ENCODE data around the gene AIP.
A peak's percentile ranks its signal among the peaks of the same experiment; 100 is the strongest.
"Not testable (repeated sequence)": the region's sequence is repeated elsewhere in the genome, so short reads cannot be mapped to it uniquely, and the experiment has no call there.

The AIP gene

DNA sequence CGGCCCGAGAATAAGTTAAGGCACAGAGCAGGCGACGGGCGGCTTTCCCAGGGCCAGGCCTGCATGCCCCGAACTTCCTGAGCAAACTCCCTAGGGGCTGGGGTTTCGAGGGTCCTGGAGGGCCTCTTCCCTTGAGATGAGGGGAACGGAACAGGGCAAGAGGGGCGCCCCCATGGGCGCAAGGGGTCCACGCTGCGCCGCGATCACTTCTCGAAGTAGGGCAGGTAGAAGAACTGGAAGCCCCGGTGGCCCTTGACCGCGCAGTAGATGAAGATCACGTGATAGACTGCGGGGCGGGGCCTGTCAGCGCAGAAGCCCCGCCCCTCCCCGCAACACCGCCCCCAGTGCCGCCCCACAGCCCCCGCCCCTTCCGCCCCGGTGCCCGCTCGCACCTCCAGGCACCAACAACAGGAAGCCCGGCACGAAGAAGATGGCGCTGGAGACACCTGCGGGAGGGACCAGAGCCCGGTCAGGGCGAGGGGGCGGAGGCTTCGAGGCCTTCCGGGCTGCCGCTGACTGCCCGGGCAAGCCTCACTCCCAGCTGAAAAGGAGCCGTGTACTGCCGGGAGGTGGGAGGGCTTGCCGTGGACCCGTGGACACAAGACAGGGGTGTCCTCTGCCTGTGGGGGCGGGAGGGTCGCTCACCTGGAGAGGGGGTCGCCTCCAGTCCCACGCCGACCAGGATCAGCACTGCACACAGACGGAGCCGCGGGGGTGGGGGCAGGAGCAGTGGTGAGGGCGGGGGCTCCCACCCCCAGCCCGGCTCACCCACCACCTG is 18.2 kb upstream of the AIP start:
- peaks cover 12% of the 10 kb centered on the region; the same call in 1 of the 2 replicates for H3K36me3 ChIP-seq (ENCODE audit: insufficient read depth, low read length)
- H3K4me1 ChIP-seq (ENCODE audit: insufficient read depth, low read length) = peaks cover 49% of the 10 kb centered on the region
- H3K4me2 ChIP-seq (ENCODE audit: insufficient read depth, low read length) = peak overlapping the region; percentile 75
- H3K79me2 ChIP-seq (ENCODE audit: insufficient read depth, low read length) = peaks cover 38% of the 10 kb centered on the region
- H4K20me1 ChIP-seq (ENCODE audit: insufficient read depth, low read length) = no peaks in the 10 kb centered on the region
- peak; percentile 94 for DNase-seq
- H3K27me3 ChIP-seq (ENCODE audit: insufficient read depth, low read length, poor library complexity) = no peaks in the 10 kb centered on the region
- H2AFZ ChIP-seq (ENCODE audit: low read depth, low read length) = peak overlapping the region; percentile 88
- no peak for TF ChIP-seq EZH2 (IDR thresholded peaks at IDR 0.05; ENCODE audit: borderline replicate concordance, low read depth, low read length, severe bottlenecking)
- TF ChIP-seq, protein P1, sequence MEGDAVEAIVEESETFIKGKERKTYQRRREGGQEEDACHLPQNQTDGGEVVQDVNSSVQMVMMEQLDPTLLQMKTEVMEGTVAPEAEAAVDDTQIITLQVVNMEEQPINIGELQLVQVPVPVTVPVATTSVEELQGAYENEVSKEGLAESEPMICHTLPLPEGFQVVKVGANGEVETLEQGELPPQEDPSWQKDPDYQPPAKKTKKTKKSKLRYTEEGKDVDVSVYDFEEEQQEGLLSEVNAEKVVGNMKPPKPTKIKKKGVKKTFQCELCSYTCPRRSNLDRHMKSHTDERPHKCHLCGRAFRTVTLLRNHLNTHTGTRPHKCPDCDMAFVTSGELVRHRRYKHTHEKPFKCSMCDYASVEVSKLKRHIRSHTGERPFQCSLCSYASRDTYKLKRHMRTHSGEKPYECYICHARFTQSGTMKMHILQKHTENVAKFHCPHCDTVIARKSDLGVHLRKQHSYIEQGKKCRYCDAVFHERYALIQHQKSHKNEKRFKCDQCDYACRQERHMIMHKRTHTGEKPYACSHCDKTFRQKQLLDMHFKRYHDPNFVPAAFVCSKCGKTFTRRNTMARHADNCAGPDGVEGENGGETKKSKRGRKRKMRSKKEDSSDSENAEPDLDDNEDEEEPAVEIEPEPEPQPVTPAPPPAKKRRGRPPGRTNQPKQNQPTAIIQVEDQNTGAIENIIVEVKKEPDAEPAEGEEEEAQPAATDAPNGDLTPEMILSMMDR (IDR thresholded peaks at IDR 0.05; ENCODE audit: borderline replicate concordance, extremely low read depth, low read length, poor library complexity, severe bottlenecking) = no peak
- no peaks in the 10 kb centered on the region for H3K9me3 ChIP-seq (ENCODE audit: insufficient read depth, low read length, severe bottlenecking)
- peak overlapping the region; percentile 97 for H3K27ac ChIP-seq (ENCODE audit: low read length)
- peak overlapping the region; percentile 92 for H3K9ac ChIP-seq (ENCODE audit: low read depth, low read length)
- peak; percentile 77 for ATAC-seq (ENCODE audit: insufficient read depth, low read depth)
- peak overlapping the region; percentile 73 to 89 for H3K4me3 ChIP-seq (ENCODE audit: low read depth in 1 of 2, low read length in 2 of 2)

DNA sequence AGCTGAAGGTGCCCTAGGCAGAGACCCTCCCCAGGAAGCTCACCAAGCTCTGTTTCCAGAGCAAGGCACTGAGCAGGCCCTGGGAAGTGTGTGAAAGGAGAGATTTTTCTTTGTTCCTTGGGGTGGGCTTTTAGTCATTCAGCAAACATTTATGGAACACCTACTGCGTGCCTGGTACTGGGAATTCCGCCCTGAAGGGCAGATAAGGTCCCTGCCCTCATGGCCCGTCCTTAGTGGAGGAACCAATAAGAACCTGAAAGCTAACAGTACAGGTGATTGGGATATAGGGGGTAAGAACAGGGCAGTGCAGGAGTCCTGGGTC is 17.7 kb upstream of the AIP start:
- TF ChIP-seq, protein P1 (IDR thresholded peaks at IDR 0.05; ENCODE audit: borderline replicate concordance, extremely low read depth, low read length, poor library complexity, severe bottlenecking) = no peak
- TF ChIP-seq EZH2 (IDR thresholded peaks at IDR 0.05; ENCODE audit: borderline replicate concordance, low read depth, low read length, severe bottlenecking) = no peak
- Histone ChIP-seq H2AFZ (ENCODE audit: low read depth, low read length) (peak overlapping the region; percentile 88), H3K4me3 (ENCODE audit: low read depth in 1 of 2, low read length in 2 of 2) (peak overlapping the region; percentile 73 to 89), H3K4me1 (ENCODE audit: insufficient read depth, low read length) (peaks cover 54% of the 10 kb centered on the region), H3K9ac (ENCODE audit: low read depth, low read length) (peak overlapping the region; percentile 92), H3K9me3 (ENCODE audit: insufficient read depth, low read length, severe bottlenecking) (no peaks in the 10 kb centered on the region), H3K79me2 (ENCODE audit: insufficient read depth, low read length) (peaks cover 38% of the 10 kb centered on the region), H3K36me3 (ENCODE audit: insufficient read depth, low read length) (peaks cover 12% of the 10 kb centered on the region; the same call in 1 of the 2 replicates), H4K20me1 (ENCODE audit: insufficient read depth, low read length) (no peaks in the 10 kb centered on the region), H3K27me3 (ENCODE audit: insufficient read depth, low read length, poor library complexity) (no peaks in the 10 kb centered on the region), H3K27ac (ENCODE audit: low read length) (peak overlapping the region; percentile 97), H3K4me2 (ENCODE audit: insufficient read depth, low read length) (peak overlapping the region; percentile 75)
- ATAC-seq (ENCODE audit: insufficient read depth, low read depth) (no peak), DNase-seq (no peak)

DNA sequence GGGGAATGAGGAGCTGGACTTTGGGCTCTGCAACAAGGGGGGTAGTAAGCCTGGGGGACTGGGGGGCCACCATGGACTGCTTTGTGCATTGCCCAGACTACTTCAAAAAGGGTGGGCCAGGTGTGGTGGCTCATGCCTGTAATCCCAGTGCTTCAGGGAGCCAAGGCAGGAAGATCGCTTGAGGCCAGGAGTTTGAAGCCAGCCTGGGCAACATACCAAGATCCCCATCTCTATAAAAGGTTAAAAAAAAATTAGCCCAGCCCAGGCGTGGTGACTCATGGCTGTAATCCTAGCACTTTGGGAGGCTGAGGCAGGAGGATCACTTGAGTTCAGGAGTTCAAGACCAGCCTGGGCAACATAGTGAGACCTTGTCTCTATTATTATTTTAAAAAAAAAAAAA is 17.3 kb upstream of the AIP start:
- Histone ChIP-seq H3K36me3 (ENCODE audit: insufficient read depth, low read length) (peaks cover 12% of the 10 kb centered on the region; the same call in 1 of the 2 replicates), H3K9ac (ENCODE audit: low read depth, low read length) (peak overlapping the region; percentile 92), H3K4me2 (ENCODE audit: insufficient read depth, low read length) (peak overlapping the region; percentile 75)

DNA sequence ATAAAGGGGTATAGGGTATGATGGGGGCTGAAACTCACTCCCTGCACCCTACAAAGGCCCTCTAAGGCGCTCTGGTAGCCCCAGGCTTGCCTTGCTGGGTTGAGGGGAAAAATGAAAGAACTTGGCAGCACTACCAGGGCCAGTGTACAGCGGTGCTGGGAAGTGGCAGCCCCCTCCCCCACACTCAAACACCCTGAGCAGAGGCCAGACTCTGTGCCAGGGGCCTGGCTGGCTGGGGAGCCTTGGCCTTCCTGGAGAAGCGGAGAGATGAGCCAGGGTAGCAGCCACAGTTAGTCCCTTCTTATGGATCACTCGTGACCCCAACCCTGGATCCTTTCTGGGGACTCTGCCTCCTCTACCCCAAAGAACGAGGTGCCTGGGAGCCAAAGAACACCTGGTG is 16.5 kb upstream of the AIP start:
- peaks cover 38% of the 10 kb centered on the region for H3K79me2 ChIP-seq (ENCODE audit: insufficient read depth, low read length)
- DNase-seq (no peak), ATAC-seq (ENCODE audit: insufficient read depth, low read depth) (no peak)
- H3K4me3 ChIP-seq (ENCODE audit: low read depth in 1 of 2, low read length in 2 of 2) = no peak overlapping the region
- peak overlapping the region; percentile 45 for H3K27ac ChIP-seq (ENCODE audit: low read length)
- peak overlapping the region; percentile 95 for H3K9ac ChIP-seq (ENCODE audit: low read depth, low read length)
- H3K36me3 ChIP-seq (ENCODE audit: insufficient read depth, low read length) = peaks cover 12% of the 10 kb centered on the region; the same call in 1 of the 2 replicates
- no peak overlapping the region for H2AFZ ChIP-seq (ENCODE audit: low read depth, low read length)
- no peaks in the 10 kb centered on the region for H4K20me1 ChIP-seq (ENCODE audit: insufficient read depth, low read length)
- peak overlapping the region; percentile 14; the same call in 1 of the 2 replicates for H3K4me2 ChIP-seq (ENCODE audit: insufficient read depth, low read length)
- TF ChIP-seq, protein P1 (IDR thresholded peaks at IDR 0.05; ENCODE audit: borderline replicate concordance, extremely low read depth, low read length, poor library complexity, severe bottlenecking) = no peak
- no peak for TF ChIP-seq EZH2 (IDR thresholded peaks at IDR 0.05; ENCODE audit: borderline replicate concordance, low read depth, low read length, severe bottlenecking)
- no peaks in the 10 kb centered on the region for H3K27me3 ChIP-seq (ENCODE audit: insufficient read depth, low read length, poor library complexity)
- peaks cover 54% of the 10 kb centered on the region for H3K4me1 ChIP-seq (ENCODE audit: insufficient read depth, low read length)
- no peaks in the 10 kb centered on the region for H3K9me3 ChIP-seq (ENCODE audit: insufficient read depth, low read length, severe bottlenecking)

More for the DNA sequence above, 17.3 kb upstream of the AIP start:
- H3K27ac ChIP-seq (ENCODE audit: low read length) = peak overlapping the region; percentile 97
- H3K4me3 ChIP-seq (ENCODE audit: low read depth in 1 of 2, low read length in 2 of 2) = peak overlapping the region; percentile 73 to 89; a peak in 3 of 4 replicates
- not testable (repeated sequence) for DNase-seq; H2AFZ ChIP-seq (ENCODE audit: low read depth, low read length); H4K20me1 ChIP-seq (ENCODE audit: insufficient read depth, low read length); H3K9me3 ChIP-seq (ENCODE audit: insufficient read depth, low read length, severe bottlenecking); H3K27me3 ChIP-seq (ENCODE audit: insufficient read depth, low read length, poor library complexity); ATAC-seq (ENCODE audit: insufficient read depth, low read depth)
- peaks cover 38% of the 10 kb centered on the region for H3K79me2 ChIP-seq (ENCODE audit: insufficient read depth, low read length)
- H3K4me1 ChIP-seq (ENCODE audit: insufficient read depth, low read length) = peaks cover 54% of the 10 kb centered on the region

Data from DND-41 (cell line).